Measurements from ENCODE around the gene GAPDH. TPM values are rescaled to one million over a fixed set of nuclear protein-coding genes. Genes with fewer than 3 reads are reported as not detected.
A peak's percentile ranks its signal among the peaks of the same experiment; 100 is the strongest.
"Not testable (repeated sequence)": the region's sequence is repeated elsewhere in the genome, so short reads cannot be mapped to it uniquely, and the experiment has no call there.

GAPDH gene
- total and polyA plus RNA-seq, 12 donors: 1,734 to 4,338 (median 2,450) TPM

DNA sequence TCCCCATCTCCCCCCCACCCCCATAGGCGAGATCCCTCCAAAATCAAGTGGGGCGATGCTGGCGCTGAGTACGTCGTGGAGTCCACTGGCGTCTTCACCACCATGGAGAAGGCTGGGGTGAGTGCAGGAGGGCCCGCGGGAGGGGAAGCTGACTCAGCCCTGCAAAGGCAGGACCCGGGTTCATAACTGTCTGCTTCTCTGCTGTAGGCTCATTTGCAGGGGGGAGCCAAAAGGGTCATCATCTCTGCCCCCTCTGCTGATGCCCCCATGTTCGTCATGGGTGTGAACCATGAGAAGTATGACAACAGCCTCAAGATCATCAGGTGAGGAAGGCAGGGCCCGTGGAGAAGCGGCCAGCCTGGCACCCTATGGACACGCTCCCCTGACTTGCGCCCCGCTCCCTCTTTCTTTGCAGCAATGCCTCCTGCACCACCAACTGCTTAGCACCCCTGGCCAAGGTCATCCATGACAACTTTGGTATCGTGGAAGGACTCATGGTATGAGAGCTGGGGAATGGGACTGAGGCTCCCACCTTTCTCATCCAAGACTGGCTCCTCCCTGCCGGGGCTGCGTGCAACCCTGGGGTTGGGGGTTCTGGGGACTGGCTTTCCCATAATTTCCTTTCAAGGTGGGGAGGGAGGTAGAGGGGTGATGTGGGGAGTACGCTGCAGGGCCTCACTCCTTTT lies 2.7 kb downstream of the GAPDH start:
- DNase-seq: peak in 3 of 7 donors; percentile 14 to 63 (median 36)
- Histone ChIP-seq H3K27me3 (no peaks in the 10 kb centered on the region), H3K4me3 (no peak overlapping the region), H3K27ac (peak overlapping the region in 4 of 5 donors; percentile 20 to 99 (median 94)), H3K36me3 (replicated peaks in 1 of 2) (peaks cover 0 to 36% of the 10 kb centered on the region in 2 donors), H3K9me3 (replicated peaks in 1 of 3) (no peaks in the 10 kb centered on the region), H3K4me1 (replicated peaks in 1 of 2) (peaks cover 52 to 67% of the 10 kb centered on the region in 2 donors)
- intact Hi-C loops (cut with DNase I): loop anchor here (2.0 to 10.0 kb wide), 3 partner anchors 112 to 202 kb away; no protein-coding TSS in a partner anchor
- no peak for TF ChIP-seq CTCF (IDR thresholded peaks at IDR 0.05)
- no peak for TF ChIP-seq POLR2A (IDR thresholded peaks at IDR 0.05)
- 59 to 70% (median 61%) methylated on average over 8 to 19 of the region's 19 CpGs for WGBS, 4 donors

- intact Hi-C loops (cut with DNase I): loop anchor here (2.0 to 10.0 kb wide), 3 partner anchors 113 to 203 kb away; no protein-coding TSS in a partner anchor
- H3K4me3 ChIP-seq; H3K27me3 ChIP-seq; H3K9me3 ChIP-seq (replicated peaks in 1 of 3): not testable (repeated sequence)
- TF ChIP-seq CTCF (IDR thresholded peaks at IDR 0.05): peak; percentile 76 to 90 (median 86)
- Histone ChIP-seq H3K36me3 (replicated peaks in 1 of 2) (peaks cover 0 to 36% of the 10 kb centered on the region in 2 donors), H3K27ac (peak overlapping the region; percentile 7 to 99 (median 61)), H3K4me1 (replicated peaks in 1 of 2) (peaks cover 44 to 60% of the 10 kb centered on the region in 2 donors)
- 11 to 21% (median 16%) methylated on average over 7 to 17 of the region's 17 CpGs for WGBS, 4 donors
- DNase-seq: peak; percentile 76 to 94 (median 89)
Observed at GRCh38 chr12:6537580-6538419, 3.5 kb downstream of the GAPDH start.

DNA sequence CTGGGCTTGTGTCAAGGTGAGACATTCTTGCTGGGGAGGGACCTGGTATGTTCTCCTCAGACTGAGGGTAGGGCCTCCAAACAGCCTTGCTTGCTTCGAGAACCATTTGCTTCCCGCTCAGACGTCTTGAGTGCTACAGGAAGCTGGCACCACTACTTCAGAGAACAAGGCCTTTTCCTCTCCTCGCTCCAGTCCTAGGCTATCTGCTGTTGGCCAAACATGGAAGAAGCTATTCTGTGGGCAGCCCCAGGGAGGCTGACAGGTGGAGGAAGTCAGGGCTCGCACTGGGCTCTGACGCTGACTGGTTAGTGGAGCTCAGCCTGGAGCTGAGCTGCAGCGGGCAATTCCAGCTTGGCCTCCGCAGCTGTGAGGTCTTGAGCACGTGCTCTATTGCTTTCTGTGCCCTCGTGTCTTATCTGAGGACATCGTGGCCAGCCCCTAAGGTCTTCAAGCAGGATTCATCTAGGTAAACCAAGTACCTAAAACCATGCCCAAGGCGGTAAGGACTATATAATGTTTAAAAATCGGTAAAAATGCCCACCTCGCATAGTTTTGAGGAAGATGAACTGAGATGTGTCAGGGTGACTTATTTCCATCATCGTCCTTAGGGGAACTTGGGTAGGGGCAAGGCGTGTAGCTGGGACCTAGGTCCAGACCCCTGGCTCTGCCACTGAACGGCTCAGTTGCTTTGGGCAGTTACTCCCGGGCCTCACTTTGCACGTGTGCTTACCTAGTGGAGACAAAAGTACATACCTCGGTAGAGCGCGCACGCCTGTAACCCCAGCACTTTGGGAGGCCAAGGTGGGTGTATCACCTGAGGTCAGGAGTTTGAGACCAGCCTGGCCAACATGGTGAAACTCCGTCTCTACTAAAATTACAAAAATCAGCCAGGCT lies 4.3 kb downstream of the GAPDH start:
- 56 to 73% (median 69%) methylated on average over 13 to 24 of the region's 24 CpGs for WGBS, 4 donors
- Histone ChIP-seq H3K27ac (peak overlapping the region in 3 of 5 donors; percentile 17 to 99 (median 97)), H3K4me1 (replicated peaks in 1 of 2) (peaks cover 36 to 53% of the 10 kb centered on the region in 2 donors), H3K4me3 (no peak overlapping the region), H3K9me3 (replicated peaks in 1 of 3) (no peaks in the 10 kb centered on the region), H3K27me3 (no peaks in the 10 kb centered on the region), H3K36me3 (replicated peaks in 1 of 2) (peaks cover 0 to 36% of the 10 kb centered on the region in 2 donors)
- peak in 1 of 7 donors; percentile 58 for DNase-seq
- no peak for TF ChIP-seq CTCF (IDR thresholded peaks at IDR 0.05)
- peak in 1 of 2 donors; percentile 5 for TF ChIP-seq POLR2A (IDR thresholded peaks at IDR 0.05)
- intact Hi-C loops (cut with DNase I): loop anchor here (10.0 kb wide), 2 partner anchors 114 to 204 kb away; no protein-coding TSS in a partner anchor
